Inflammatory macrophage treated with lipopolysaccharide for 1 hour (primary cell): ENCODE data around the gene LRRC55.
"Not testable (repeated sequence)": the region's sequence is repeated elsewhere in the genome, so short reads cannot be mapped to it uniquely, and the experiment has no call there.

Experiments
- DNase-seq, 2 donors: peaks; one replicate each; pipeline ENCODE4 v3.0.0-alpha.2; 2020 to 2022

Gene LRRC55

DNA sequence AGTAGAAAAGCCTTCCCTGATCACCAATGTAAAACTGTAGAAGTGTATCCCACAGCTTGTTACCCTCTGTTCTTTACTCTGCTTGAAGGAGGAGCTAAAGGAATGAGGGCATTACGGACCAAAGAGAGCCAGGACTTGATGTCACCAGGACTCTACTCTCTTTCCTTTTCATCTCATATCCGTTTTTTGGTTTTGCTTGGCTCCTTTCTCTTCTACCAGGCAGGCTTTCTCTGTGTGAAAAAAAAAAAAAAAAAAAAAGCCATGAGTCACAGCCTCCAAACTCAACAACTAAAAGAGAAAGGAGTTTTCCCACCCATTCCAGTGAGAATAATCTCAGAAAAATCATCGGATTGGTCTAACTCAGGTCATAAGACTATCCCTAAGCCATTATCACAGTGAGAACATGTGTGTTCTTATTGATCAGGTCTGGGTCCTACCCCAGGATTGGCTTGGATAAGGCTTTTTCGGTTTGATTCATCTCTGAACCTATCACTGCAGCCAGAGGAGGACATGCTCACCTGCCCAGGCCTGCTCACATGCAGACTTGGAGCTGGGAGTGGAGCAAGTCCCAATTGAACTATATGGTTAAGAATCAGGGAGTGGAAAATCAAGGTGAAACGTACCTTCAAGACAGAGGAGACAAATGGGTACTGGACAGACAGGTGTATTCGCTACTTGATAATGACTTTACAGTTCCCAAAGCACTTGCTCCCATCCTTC lies 19.4 kb upstream of the LRRC55 start:
- no peak for DNase-seq

DNA sequence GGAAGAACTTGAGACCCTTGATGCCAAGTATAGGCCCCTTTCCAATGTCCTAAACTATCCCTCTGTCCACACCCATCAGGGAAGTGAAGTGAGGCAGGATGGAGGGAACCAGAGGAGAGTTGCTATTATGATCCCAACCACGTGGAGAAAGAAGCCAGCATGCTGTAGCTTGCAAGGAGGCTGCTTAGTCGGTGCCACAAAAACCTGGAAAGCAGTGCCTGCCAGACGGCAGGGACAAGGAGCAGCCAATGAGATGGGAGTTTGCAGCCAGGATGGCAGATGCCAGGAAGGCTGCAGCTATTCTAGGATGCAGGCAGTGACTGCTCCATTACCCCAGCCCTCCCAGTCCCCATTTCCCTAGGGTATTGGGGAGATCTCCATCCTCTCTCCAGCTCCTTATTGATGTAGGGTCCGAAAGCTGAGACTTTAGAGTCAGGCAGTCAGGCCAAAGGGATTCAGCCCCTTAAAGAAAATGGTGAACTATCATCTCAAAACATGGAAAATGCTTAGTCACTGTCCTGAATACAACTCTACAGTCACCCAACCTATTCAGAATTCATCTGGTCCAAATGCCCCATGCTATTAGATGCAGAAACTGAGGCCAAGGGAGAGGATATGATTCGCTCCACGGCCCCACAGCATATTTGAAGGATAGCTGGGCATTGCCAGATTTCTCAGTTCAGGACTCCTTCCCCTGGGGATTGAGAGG lies 18.4 kb upstream of the LRRC55 start:
- no peak for DNase-seq

DNA sequence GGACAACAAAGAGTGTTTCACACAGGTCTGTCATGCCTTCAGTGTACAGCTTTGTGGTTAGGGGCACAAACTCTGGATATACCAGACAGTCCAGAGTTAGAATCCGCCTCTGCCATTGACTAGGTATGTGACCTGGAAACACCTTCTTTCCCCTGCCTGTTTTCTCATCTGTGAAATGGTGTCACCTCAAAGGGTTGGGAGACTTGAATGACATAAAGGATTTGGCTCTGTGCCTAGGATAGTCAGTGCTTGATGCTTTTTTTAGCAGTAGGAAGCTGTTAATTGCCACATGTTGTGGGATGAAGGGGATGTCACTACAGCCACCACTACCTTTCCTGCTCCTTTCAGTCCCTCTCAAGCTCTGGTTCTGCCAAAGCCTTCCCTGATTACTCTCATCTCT lies 17.4 kb upstream of the LRRC55 start:
- DNase-seq = no peak

DNA sequence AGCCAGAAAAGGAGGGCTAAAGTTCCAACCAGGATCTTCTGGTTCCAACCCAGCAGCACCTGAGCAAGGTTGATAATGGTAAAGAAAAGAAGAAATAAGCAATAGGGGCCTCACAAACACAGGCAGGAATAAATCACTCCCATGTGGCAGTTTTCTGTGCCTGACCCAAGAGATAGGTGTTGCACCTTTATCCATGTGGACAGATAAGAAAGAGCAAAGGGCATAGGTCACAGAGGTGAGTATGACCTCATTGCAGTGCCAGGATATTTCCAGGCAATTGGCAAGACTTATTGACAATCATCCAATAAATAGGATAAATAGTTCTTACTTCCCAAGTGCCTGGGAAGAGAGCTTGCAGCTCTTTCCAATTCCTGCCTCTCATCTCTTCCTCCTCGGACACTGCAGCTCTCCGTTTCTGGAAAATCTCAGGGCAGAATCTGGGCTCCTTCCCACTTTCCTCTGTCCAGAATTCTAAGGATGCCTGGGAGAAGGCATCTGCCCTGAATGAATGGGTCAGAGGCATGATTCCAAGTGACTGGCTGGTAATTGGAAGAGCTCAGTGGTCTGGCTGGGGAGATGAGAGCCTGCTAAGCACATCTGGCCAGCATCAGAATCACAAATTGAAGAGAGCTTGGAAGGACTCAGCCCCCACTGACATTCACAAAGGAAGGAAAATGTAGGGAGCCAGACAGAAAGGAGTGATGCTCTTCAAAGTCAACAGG lies 14.5 kb upstream of the LRRC55 start:
- no peak for DNase-seq

DNA sequence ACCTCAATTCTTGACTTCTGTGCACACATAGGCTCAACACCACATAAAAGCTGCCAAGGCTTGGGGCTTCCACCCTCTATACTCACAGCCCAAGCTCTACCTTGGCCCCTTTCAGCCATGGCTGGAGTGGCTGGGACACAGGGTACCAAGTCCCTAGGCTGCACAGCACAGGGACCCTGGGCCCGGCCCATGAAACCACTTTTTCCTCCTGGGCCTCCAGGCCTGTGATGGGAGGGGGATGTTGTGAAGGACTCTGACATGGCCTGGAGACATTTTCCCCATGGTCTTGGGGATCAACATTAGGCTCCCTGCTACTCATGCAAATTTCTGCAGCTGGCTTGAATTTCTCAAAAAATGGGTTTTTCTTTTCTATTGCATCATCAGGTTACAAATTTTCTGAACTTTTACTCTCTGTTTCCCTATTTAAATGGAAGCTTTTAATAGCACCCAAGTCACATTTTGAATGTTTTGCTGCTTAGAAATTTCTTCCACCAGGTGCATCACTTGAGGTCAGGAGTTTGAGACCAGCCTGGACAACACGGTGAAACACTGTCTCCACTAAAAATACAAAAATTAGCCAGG lies 11.9 kb upstream of the LRRC55 start:
- not testable (repeated sequence) for DNase-seq

DNA sequence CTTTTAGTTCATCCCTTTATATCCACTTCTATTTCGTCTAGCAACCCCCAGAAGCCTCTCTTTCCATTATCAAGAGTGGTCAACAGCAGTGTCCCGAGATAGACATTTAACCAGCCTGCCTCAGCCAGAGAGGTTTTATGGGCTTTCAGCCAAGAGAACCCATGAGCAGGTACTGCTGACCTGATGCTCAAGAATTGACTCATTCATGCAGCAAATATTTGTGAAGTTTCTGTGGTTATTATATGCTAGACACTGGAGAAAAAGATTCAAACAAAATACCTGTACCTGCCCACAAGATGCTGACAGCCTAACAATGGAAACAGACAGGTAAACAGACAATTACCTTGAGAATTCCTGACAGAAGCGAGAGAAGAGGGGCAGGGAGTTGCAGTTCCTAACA lies 9.7 kb upstream of the LRRC55 start:
- no peak for DNase-seq

DNA sequence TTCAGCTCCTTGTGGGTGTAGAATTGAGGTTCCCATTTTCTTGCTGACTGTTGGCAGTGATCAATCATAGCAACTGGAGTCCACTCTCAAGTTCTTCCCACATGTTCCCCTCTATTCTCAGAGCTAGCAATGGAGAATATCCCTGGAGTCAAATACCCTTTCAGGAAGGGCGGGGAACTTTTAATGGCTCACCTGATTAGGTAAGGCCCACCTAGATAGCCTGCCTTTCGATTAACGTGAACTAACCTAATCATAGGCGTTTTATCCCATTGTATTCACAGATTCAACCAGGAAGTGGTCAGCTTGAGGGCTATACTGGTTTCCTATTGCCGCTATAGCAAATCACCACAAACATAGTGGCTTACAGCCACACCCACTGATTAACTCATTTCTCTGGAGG lies 7.1 kb upstream of the LRRC55 start:
- DNase-seq = no peak

GRCh38 chr11:57175478-57175877 lies 6.3 kb upstream of the LRRC55 start:
- DNase-seq = no peak

DNA sequence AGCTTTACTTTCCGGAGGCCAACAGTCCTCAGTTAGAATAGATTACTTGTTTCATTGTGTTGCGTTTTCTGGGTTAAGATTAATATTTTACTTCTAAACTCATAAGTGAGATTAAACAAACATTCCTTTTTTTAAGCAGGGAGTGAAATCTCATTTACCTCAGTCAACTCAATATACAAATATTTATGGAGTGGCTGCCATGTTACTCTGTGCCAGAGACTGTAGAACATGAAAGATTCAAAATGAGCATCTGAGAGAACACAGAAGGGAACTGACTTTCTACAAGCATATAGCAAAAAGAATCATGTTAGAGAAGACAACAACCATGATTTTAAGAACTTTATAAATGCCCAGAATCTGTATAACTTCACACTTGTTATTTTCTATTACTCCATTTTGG lies 3.4 kb upstream of the LRRC55 start:
- DNase-seq = no peak

- DNase-seq = no peak
Measured at GRCh38 chr11:57179681-57180080, 2.1 kb upstream of the LRRC55 start.

- no peak for DNase-seq
Measured at GRCh38 chr11:57180081-57180561, 1.6 kb upstream of the LRRC55 start.

DNA sequence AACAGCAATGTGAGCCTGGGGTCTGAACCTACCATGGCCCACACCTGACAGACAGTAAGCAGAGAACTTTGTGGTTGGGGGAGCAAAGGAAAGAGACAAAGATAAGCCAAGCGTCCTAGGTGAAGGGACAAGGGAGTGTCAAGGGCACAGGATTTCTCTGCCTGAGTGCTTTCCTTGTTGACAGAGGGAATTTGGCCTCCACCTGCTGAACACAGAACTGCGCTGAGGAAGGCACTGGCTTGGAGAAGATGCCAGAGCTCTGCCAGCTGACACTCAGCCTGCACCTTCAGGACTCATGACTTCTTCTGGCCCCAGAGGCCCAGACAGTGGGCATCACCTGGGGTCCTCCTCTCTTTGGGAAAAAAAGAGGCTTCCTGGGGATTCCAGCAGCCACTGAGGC lies 789 bp upstream of the LRRC55 start:
- no peak for DNase-seq

DNA sequence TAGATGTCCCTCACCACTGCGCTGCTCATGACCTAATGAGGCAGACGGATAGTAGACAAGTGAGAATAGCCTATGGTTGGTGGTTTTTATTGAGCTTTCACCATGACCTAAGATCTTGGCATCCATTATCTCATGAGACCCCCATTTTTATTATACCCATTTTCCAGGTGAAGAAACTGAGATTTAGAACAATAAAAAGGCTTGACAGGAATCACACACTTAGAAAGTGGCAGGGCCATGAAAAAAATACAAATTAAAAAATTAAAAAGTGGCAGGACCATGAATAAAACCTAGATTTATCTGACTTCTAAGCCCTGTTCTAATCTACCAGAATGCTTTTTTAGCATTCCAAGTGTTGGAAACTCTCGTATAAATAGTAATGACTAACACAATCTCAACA lies 1.1 kb downstream of the LRRC55 start:
- DNase-seq = no peak

DNA sequence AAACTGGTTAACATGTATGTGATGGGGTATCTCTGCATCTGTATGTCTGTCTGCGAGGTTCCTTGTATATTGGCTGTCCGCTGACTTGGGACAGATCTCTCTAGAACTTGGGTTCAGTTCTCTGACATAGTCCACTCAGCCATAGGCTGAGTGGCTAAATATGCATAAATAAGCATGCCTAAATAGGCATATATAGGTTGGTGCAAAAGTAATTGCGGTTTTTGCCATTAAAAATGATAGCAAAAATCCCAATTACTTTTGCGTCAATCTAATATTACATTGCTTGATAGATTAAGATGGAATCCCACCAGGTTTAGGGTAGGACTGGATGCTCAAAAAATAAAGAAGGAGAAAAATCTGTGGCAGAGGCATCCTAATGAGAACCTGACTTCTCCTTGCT lies 8.8 kb downstream of the LRRC55 start:
- no peak for DNase-seq

GRCh38 chr11:57191311-57192219 lies 9.8 kb downstream of the LRRC55 start:
- peak in 1 of 2 donors; percentile 1 for DNase-seq

- peak in 1 of 2 donors; percentile 9 for DNase-seq
Measured at GRCh38 chr11:57192316-57192715, 10.6 kb downstream of the LRRC55 start.

GRCh38 chr11:57196596-57196995 lies 14.8 kb downstream of the LRRC55 start:
- no peak for DNase-seq

DNA sequence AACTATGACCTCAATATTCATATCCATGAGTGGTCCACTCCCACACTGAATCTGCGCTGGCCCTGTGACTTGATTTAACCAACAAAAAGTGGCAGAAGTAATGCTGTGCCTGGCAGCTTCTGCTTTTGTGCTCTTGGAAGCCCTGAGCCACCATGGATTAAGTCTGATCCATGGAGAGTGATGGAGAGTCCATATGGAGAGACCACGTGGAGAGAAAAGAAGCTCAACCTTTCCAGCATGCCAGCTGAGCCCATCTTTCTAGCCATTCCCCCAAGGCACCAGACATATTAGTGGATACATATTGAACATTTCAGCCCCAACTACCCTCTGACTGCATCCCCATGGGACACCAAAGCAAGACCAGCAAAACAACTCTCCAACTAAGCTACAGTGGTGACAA lies 16.0 kb downstream of the LRRC55 start:
- DNase-seq = no peak

DNA sequence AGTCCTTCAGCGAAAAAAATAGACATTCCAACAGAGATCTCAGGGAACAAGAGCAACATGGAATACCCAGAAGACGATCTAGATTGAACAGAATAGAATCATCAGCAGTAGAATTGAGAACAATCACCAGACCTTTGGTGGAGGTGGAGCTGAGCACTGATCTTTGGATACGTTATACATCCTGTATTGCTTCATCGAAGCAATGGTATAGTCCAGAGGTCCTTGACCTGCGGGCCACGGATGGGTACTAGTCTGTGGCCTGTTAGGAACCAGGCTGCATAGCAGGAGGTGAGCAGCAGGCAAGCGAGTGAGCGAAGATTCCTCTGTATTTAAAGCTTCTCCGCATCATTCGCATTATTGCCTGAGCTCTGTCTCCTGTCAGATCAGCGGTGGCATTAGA lies 17.6 kb downstream of the LRRC55 start:
- DNase-seq = no peak

- no peak for DNase-seq
Measured at GRCh38 chr11:57200917-57201316, 19.2 kb downstream of the LRRC55 start.

DNA sequence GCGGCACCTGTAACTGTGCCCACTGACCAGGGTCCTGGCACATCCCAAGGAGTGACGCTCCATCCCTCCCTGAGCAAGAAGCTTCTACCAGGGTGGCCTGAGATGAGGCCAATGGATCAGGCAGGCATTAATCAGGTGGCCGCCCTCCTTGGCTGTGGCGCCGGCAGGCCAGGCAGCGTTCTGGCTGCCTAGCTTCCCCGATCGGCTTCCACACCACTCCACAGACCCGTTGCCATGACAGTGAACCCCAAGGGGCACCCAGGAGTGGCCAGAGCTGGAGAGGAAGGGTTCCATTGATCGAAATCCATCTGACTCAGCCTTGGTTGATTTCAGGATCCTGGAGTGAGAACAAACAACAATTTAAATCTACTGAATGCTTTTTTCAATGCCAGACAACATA lies 20.5 kb downstream of the LRRC55 start:
- no peak for DNase-seq

GRCh38 chr11:57203359-57203758 lies 21.6 kb downstream of the LRRC55 start:
- no peak for DNase-seq
